GM12891 (cell line): Measurements from ENCODE around the gene CS.

Source experiments
- PAX5 ChIP-seq: IDR thresholded peaks from 2 replicates; pipeline ENCODE4 v1.6.1; 2011; ENCODE audit warnings: low read length, moderate library complexity, mild to moderate bottlenecking; ENCODE audit not compliant: insufficient read depth, severe bottlenecking
- POLR2A ChIP-seq: IDR thresholded peaks from 2 replicates; pipeline ENCODE4 v1.6.1; 2011; ENCODE audit warnings: low read depth, low read length, control low read depth
- POLR2AphosphoS5 ChIP-seq: IDR thresholded peaks from 2 replicates; pipeline ENCODE4 v1.6.1; 2011; ENCODE audit warnings: low read depth, low read length, control low read depth
- POU2F2 ChIP-seq: IDR thresholded peaks from 2 replicates; pipeline ENCODE4 v1.6.1; 2011; ENCODE audit warnings: low read depth, mild to moderate bottlenecking, control low read depth, low read length, moderate library complexity
- SPI1 ChIP-seq: IDR thresholded peaks from 2 replicates; pipeline ENCODE4 v1.6.1; 2011; ENCODE audit warnings: low read depth, low read length, control low read depth
- TAF1 ChIP-seq: IDR thresholded peaks from 2 replicates; pipeline ENCODE4 v1.6.1; 2011; ENCODE audit warnings: low read depth, low read length, control low read depth

DNA sequence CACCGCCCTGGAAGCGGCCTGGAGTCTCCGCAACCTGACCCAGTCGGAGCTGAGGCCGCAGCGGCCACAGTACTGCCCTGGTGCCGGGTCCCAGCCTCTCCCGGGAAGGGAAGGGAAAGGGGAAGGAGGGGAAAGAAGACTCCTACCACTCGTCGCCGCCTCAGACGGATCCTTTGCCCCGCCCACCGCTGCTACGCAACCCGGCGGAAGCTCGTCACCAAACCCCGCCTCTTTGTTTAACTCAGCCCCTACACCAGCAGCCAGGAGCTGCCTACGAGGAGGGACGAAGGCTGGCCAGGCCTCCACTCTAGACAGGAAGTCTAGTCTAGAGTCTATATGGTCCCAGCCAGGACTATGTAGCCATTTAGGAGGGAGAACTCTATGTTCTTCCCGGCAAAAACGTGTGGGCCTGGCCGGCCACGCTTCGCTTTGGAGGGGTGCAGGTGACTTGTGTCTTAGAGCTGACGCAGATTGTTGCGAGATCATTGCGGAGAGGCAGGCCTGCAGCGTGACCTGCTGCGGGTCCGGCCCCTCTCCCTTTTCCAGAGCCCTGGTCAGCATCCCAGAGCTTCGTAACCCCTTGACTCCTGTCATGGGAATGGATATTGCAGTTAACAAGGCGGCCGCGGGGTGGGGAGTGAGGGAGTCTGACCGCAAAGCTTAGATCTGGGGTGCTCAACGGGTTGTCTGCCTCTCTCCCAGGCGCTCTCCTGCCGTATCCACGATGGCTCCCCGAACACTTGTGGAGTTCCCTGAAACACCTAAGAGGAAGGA lies 78.2 kb downstream of the CS start, which contains the start of gene RNF41:
- peak; percentile 91 for TF ChIP-seq POLR2A
- TF ChIP-seq TAF1: peak; percentile 77
- peak; percentile 72 for TF ChIP-seq POLR2AphosphoS5
- TF ChIP-seq SPI1: peak; percentile 47
- TF ChIP-seq PAX5: no peak
- peak; percentile 10; the same call in 1 of the 2 replicates for TF ChIP-seq POU2F2
